HG03442 (cell line): ENCODE results near the gene UPK2.
"Not testable (repeated sequence)": the region's sequence is repeated elsewhere in the genome, so short reads cannot be mapped to it uniquely, and the experiment has no call there.

Experiments used
- ATAC-seq: cut with Tn5 transposase; IDR thresholded peaks from one replicate; pipeline ENCODE4 v1.9.1; 2021; ENCODE audit warnings: mild to moderate bottlenecking, moderate library complexity; ENCODE audit not compliant: unreplicated experiment

The UPK2 gene

DNA sequence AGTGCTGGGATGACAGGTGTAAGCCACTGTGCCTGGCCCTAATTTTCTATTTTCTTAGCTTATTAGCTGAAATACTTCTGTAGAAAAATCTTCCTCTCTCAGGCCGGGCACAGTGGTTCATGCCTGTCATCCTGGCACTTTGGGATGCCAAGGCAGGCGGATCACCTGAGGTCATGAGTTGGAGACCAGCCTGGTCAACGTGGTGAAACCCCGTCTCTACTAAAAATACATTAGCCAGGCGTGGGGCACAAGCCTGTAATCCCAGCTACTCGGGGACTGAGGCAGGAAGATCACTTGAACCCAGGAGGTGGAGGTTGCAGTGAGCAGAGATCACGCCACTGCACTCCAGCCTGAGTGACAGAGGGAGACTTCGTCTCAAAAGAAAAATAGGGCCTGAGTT, 28.2 kb downstream of the UPK2 start:
- ATAC-seq = not testable (repeated sequence)

DNA sequence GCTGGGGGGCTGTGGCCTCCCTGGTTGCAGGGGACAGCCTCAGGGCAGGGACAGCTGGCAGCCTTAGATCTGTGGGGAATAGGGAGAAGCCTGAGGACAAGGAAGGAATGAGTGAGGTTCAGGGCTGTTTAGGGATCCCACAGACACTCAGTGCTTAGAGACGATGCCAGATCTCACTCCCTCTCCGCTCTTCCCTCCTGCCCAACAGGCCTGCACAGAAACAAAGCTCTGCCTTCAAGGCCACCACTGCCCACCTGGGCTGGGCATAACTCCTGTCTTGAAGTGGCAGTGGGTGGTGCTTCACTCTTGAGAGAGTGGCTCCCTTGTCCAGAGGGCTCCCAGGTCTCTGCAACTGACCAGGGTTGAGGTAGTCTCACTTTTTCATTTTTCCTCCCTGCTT, 28.7 kb downstream of the UPK2 start:
- ATAC-seq = no peak

DNA sequence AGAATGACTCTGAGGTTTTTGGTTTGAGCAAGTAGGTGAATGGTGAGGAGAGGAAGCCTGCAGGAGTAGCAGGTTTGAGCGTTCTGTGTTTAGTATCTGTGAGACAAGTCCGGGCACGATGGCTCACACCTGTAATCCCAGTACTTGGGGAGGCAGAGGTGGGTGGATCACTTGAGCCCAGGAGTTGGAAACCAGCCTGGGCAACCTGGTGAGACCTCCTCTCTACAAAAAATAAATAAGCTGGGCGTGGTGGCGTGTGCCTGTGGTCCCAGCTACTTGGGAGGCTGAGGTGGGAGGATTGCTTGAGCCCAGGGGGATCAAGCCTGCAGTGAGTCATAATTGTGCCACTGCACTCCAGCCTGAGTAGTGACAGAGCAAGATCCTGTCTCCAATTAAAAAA, 32.2 kb downstream of the UPK2 start:
- ATAC-seq = no peak

DNA sequence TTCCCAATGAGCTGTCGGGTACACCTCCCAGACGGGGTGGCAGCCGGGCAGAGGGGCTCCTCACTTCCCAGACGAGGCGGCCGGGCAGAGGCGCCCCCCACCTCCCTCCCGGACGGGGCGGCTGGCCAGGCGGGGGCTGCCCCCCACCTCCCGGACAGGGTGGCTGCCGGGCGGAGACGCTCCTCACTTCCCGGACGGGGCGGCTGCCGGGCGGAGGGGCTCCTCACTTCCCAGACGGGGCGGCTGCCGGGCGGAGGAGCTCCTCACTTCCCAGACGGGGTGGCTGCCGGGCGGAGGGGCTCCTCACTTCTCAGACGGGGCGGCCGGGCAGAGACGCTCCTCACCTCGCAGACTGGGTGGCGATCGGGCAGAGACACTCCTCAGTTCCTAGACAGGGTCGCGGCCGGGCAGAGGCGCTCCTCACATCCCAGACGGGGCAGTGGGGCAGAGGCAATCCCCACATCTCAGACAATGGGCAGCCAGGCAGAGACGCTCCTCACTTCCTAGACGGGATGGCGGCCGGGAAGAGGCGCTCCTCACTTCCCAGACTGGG, 35.5 kb downstream of the UPK2 start:
- ATAC-seq = not testable (repeated sequence)

DNA sequence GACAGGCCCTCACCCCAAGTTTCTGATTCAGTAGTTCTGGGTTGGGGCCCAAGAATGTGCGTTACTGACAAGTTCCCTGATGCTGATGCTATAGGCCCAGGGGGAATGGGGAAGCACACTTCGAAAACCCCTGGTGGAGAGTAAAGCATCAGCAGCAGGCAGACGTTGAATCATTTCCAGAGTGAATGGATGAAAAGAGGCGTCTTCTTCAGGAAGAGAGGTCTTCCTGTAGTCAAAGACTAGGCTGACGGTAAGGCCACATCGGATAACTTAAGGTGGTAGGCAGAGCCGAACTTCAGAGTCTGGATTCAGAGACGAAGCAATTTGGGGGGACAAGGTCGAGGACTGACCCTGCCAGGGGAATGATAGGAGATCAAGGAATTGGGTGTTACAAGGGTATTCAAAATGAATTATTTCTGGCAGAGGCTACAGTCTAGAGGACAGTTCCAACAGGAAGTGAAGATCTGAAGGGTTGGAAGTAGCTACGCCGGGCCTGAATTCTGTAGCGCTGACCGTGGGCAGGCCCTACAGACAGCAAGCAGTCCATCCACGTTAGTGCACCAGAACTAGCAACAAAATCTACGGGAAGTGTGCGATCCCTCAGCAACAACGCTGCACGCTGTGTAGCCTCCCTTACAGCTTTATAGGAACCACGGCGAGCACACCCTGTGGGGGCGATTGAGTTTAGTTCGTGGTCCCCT, 41.0 kb downstream of the UPK2 start:
- no peak for ATAC-seq

DNA sequence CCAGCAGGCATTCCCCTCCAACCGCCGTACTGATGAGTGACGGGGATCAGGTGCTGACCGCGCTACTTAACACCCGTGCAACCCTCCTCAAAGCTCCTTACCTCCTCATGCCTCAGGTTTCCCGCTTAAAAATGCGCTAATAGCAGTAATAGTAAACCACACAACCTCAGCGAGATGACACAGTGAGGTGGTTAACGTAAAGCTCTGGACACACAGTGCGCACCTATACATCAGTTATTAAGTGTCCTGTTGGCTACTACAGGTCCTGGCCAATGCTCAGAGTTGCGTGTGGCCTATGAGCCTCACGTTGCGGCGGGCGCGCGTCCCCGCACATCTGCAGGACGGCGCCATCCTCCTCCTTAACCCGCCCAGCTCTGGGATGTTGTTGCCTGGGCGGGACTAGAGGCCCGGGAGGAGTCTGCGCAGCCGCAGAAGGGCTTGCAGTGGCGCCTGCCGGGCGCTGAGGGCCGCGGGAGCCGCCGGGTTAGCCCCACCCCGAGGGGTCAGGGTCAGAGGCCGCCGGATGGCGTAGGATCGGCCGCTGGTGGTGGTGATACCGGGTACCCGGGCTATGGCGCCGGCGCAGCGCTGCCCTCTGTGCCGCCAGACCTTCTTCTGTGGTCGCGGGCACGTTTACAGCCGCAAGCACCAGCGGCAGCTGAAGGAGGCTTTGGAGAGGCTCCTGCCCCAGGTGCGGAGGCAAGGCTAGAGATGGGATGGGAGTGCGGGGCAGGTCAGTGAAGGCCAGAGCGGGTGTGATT, 41.7 kb downstream of the UPK2 start, which contains the start of gene CENATAC:
CENATAC (plus strand) TSS at position 512 of the 761 bp plus-strand sequence; CDS start at position 572, 60 bp downstream.
- ATAC-seq = peak; percentile 88

DNA sequence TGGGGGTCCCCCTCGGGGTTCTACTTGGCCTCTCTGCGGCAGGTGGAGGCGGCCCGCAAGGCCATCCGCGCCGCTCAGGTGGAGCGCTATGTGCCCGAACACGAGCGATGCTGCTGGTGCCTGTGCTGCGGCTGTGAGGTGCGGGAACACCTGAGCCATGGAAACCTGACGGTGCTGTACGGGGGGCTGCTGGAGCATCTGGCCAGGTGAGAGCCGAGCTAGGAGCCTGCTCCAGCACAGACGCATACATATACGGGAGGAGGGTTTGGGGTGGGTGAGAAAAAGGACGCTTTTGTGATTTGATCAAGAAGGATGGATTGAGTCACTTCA, 42.3 kb downstream of the UPK2 start:
- peak; percentile 21 for ATAC-seq

DNA sequence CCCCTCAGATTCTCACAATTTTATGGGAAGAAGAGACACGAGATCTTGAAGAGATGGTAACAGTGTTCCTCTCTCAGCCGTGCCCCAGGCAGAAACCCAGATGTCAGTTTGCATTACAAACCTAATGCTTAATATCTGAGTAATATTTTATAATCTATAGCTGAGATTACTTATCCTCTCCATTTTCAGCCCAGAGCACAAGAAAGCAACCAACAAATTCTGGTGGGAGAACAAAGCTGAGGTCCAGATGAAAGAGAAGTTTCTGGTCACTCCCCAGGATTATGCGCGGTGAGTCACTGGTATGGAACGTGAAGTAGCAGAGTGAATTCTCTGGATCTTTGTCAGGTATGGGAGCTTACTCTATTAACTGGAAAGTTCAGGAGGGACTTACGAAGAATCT, 42.7 kb downstream of the UPK2 start:
- ATAC-seq = no peak

DNA sequence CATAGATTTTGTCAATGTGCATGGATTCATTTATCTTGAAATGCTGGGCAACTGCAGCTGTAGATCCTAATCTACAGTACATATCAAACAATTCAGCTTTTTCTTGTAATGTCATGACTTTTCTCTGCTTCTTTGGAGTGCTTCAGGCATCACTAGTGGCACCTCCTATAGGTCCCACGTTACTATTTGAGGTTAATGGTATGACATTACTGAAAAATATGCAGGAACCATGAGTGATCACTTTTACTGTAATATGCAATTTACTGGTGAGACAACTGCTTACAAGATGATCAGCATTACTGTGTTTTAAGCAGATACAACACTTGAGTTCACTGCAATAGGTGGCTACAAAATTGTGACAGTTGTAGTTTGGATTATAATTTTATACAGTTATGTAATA, 44.8 kb downstream of the UPK2 start:
- no peak for ATAC-seq

DNA sequence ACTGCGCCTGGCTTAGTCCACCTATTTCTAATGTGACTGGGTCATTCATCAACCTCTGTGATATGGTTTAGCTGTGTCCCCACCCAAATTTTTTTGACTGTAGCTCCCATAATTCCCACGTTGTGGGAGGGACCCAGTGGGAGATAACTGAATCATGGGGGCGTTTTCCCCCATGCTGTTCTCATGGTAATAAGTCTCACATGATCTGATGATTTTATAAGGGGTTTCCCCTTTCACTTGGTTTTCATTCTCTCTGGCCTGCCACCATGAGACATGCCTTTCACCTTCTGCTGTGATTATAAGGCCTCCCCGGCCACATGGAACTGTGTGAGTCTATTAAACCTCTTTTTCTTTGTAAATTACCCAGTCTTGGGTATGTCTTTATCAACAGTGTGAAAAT, 50.6 kb downstream of the UPK2 start:
- ATAC-seq = no peak
